Measurements from ENCODE around the gene OTOA.
"Not testable (repeated sequence)": the region's sequence is repeated elsewhere in the genome, so short reads cannot be mapped to it uniquely, and the experiment has no call there.

The OTOA gene

DNA sequence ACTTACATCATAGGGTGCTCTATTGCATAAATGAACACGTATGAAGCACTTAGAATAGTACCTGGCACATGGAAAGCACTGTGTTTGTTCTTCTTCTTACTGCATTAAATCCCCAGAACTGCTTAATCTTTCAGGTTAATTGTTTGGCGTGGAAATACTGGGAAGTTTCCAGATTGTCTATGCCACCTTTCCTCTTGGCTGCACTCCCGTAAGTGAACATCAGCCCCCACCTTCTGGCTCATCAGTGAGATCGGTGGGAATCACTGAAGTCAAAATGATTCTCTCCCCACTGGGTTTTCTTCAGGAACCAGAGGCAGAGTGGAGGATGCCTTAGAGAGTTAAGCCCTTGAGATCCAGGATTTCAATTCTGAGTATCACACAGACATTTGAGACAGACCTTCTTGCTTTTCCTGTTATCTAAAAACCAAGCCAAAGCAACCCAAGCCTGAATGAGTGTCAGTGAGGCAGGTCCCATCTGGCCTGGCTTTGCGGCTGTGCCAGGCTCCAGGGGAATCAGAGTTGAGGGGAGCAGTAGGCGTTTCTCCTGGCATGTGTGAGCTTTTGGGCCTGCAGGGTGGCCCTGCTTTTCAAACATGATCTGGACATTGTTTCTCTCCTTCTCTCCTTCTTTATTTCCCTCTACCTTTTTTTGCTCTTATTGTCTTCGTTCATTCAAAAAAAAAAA, 59.1 kb downstream of the OTOA start:
- no peak overlapping the region for H3K4me2 ChIP-seq (ENCODE audit: low read length)
- H2AFZ ChIP-seq = no peak overlapping the region
- H3K9me3 ChIP-seq (ENCODE audit: control insufficient read depth, low read length) = no peaks in the 10 kb centered on the region
- TF ChIP-seq CTCF (IDR thresholded peaks at IDR 0.05) = no peak
- no peaks in the 10 kb centered on the region for H3K27me3 ChIP-seq (ENCODE audit: control insufficient read depth, insufficient read depth, low read length)
- H3K36me3 ChIP-seq (ENCODE audit: control insufficient read depth, insufficient read depth, low read length) = no peaks in the 10 kb centered on the region
- no peak overlapping the region for H3K27ac ChIP-seq
- H3K4me1 ChIP-seq = peaks cover 4% of the 10 kb centered on the region
- no peaks in the 10 kb centered on the region for H3K79me2 ChIP-seq
- no peak overlapping the region for H3K4me3 ChIP-seq (ENCODE audit: low read depth, low read length)
- no peak overlapping the region for H3K9ac ChIP-seq

DNA sequence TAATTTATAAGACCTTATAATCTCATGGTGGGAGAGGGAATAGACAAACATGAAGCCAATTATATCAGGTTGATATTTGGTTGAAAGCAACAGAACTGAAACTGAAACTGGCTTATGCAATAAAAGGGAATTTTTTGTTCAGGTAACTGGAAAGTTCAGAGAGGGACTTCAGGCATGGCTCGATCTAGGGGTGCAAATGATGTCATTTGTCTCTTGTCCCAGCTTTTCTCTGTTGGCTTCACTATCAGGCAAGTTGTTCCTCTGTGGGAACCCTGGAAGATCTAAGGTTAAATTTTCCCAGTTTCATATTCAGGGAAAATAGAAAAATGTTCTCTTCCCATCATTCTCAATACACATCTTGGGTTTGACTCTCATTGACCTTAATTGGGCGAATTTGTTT, 59.8 kb downstream of the OTOA start:
- H3K4me1 ChIP-seq = peaks cover 4% of the 10 kb centered on the region
- no peak overlapping the region for H2AFZ ChIP-seq
- no peaks in the 10 kb centered on the region for H3K36me3 ChIP-seq (ENCODE audit: control insufficient read depth, insufficient read depth, low read length)
- H3K79me2 ChIP-seq = no peaks in the 10 kb centered on the region
- no peak overlapping the region for H3K4me3 ChIP-seq (ENCODE audit: low read depth, low read length)
- TF ChIP-seq CTCF (IDR thresholded peaks at IDR 0.05) = no peak
- no peak overlapping the region for H3K9ac ChIP-seq
- no peaks in the 10 kb centered on the region for H3K27me3 ChIP-seq (ENCODE audit: control insufficient read depth, insufficient read depth, low read length)
- no peak overlapping the region for H3K4me2 ChIP-seq (ENCODE audit: low read length)
- no peaks in the 10 kb centered on the region for H3K9me3 ChIP-seq (ENCODE audit: control insufficient read depth, low read length)
- H3K27ac ChIP-seq = no peak overlapping the region

DNA sequence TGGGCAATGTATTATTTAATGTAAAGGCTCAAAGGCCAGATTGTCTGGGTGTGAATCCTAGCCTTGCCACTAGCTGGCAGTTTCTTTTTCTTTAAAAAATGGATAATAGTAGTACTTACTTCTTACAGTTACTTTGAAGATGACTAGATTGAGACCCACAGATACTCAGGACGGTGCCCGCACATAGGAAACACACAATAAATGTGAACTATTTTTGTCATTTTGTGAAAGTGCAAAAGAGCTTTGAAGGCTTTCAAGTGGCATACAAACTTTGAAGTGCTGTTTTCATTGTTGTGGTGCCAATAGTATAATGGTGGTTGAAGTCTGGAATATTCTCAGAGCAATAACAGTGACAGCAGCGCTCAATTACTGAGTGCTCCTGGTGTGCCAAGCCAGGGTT, 63.6 kb downstream of the OTOA start:
- Histone ChIP-seq H3K9me3 (ENCODE audit: control insufficient read depth, low read length) (no peaks in the 10 kb centered on the region), H3K4me2 (ENCODE audit: low read length) (no peak overlapping the region), H3K36me3 (ENCODE audit: control insufficient read depth, insufficient read depth, low read length) (no peaks in the 10 kb centered on the region), H3K4me1 (no peaks in the 10 kb centered on the region), H3K27ac (no peak overlapping the region), H3K9ac (no peak overlapping the region), H3K79me2 (no peaks in the 10 kb centered on the region), H3K27me3 (ENCODE audit: control insufficient read depth, insufficient read depth, low read length) (no peaks in the 10 kb centered on the region), H2AFZ (no peak overlapping the region), H3K4me3 (ENCODE audit: low read depth, low read length) (no peak overlapping the region)
- TF ChIP-seq CTCF (IDR thresholded peaks at IDR 0.05) = no peak

GRCh38 chr16:21731233-21731632, 67.5 kb downstream of the OTOA start:
- H3K27ac ChIP-seq; H3K4me2 ChIP-seq (ENCODE audit: low read length); H3K36me3 ChIP-seq (ENCODE audit: control insufficient read depth, insufficient read depth, low read length); H3K79me2 ChIP-seq; H3K27me3 ChIP-seq (ENCODE audit: control insufficient read depth, insufficient read depth, low read length); H3K4me1 ChIP-seq; H2AFZ ChIP-seq; H3K9ac ChIP-seq; H3K4me3 ChIP-seq (ENCODE audit: low read depth, low read length); H3K9me3 ChIP-seq (ENCODE audit: control insufficient read depth, low read length): not testable (repeated sequence)

DNA sequence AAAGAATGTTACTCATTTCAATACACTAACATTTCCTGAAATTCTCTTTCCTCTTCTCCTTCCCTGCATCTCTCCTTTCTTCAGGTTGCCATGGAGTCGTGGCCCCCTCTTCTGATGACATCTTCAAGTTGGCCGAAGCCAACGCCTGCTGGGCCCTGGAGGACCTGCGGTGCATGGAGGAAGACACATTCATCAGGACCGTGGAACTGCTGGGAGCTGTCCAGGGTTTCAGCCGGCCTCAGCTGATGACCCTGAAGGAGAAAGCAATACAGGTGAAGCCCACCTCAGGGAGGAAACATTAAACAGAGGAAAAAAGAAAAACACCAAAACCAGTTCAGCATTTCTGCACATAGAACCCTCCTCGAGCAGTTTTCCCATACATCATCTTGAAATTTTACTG, 76.9 kb downstream of the OTOA start:
- not testable (repeated sequence) for H3K36me3 ChIP-seq (ENCODE audit: control insufficient read depth, insufficient read depth, low read length); H3K27ac ChIP-seq; H3K4me3 ChIP-seq (ENCODE audit: low read depth, low read length); H3K9me3 ChIP-seq (ENCODE audit: control insufficient read depth, low read length); H3K4me2 ChIP-seq (ENCODE audit: low read length); H3K79me2 ChIP-seq; H3K4me1 ChIP-seq; H3K9ac ChIP-seq; H3K27me3 ChIP-seq (ENCODE audit: control insufficient read depth, insufficient read depth, low read length); H2AFZ ChIP-seq

DNA sequence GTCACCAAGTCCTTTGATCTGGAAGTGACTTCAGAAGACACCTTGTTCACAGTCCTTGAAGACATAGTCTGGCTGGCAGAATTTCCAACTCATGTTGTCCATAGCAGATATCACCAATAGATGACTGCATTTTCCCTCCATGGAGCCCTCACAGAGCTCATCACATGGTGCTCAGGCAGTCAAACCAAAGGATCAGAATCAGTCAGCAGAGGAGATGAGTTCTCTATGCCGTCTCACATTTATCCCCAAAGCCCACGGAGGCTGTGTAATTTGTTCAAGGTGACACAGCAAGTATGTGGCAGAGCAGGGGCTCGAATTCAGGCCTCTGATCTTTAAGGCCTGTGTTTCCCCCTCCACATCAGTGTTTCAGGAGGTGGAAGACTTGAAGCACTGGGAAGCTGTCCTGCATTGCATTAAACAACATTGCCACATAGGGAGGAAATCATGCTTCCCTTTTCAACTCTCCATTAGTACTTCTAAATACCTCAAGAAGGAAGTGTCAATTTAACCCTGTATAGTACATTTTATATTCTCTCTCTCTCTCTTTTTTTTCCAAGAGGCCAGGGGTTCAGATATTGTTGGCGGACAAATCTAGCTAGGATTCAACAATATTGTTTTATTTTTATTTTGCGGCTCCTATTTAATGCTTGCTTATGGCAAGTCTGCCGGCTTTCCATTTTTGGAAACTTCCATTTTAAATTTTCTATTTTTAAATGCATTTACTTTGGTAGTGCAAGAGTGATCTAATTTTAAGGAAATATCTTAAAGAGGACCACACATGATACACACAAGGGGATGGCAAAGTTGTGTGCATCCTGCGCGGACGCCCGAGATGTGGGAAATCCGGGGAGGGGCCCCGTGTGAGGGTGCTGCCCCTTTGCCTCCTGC, 92.7 kb downstream of the OTOA start:
- H3K9me3 ChIP-seq (ENCODE audit: control insufficient read depth, low read length); H3K27me3 ChIP-seq (ENCODE audit: control insufficient read depth, insufficient read depth, low read length); H3K4me2 ChIP-seq (ENCODE audit: low read length); H3K79me2 ChIP-seq; H3K4me1 ChIP-seq; H3K36me3 ChIP-seq (ENCODE audit: control insufficient read depth, insufficient read depth, low read length); H3K4me3 ChIP-seq (ENCODE audit: low read depth, low read length); H3K27ac ChIP-seq; H3K9ac ChIP-seq; H2AFZ ChIP-seq: not testable (repeated sequence)

DNA sequence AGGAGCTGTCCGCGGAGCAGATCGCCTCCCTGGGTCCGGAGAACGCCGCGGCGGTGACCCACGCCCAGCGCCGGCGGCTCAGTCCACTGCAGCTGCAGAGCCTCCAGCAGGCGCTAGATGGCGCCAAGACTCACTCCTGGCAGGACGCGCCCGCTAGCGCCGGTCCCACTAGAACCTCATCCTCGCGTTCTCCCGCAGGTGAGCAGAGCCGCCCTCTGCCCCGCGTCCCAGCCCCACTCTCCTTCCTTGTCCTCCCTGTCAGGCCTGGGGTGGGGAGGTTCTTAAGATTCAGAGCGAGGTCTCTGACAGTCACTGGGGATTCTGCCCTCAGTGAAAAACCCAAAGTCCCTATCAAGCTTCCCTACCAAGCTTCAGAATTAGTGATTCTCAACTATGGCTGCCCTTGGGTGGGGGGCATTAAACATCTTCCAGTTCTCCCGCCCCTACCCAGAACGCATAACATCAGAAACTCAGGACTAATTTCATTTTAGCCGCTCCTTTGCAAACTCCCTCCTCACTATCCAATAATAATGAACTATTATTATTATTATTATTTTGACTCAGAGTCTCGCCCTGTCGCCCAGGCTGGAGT, 93.4 kb downstream of the OTOA start:
- H3K27ac ChIP-seq; H3K27me3 ChIP-seq (ENCODE audit: control insufficient read depth, insufficient read depth, low read length); H3K4me1 ChIP-seq; H3K36me3 ChIP-seq (ENCODE audit: control insufficient read depth, insufficient read depth, low read length); H3K4me3 ChIP-seq (ENCODE audit: low read depth, low read length); H2AFZ ChIP-seq; H3K4me2 ChIP-seq (ENCODE audit: low read length); H3K79me2 ChIP-seq; H3K9ac ChIP-seq; H3K9me3 ChIP-seq (ENCODE audit: control insufficient read depth, low read length): not testable (repeated sequence)

GRCh38 chr16:21768280-21768679, 104.5 kb downstream of the OTOA start:
- H3K36me3 ChIP-seq (ENCODE audit: control insufficient read depth, insufficient read depth, low read length); H3K4me2 ChIP-seq (ENCODE audit: low read length); H3K27me3 ChIP-seq (ENCODE audit: control insufficient read depth, insufficient read depth, low read length); H3K9ac ChIP-seq; H3K4me3 ChIP-seq (ENCODE audit: low read depth, low read length); H2AFZ ChIP-seq; H3K4me1 ChIP-seq; H3K79me2 ChIP-seq; H3K9me3 ChIP-seq (ENCODE audit: control insufficient read depth, low read length); H3K27ac ChIP-seq: not testable (repeated sequence)

All from parathyroid adenoma (tissue), 2 donors.